RWPE2 (cell line): Measurements from ENCODE around the gene CYP2F1.

Source experiments
- ATAC-seq: fragments of 200-7000 bp; cut with Tn5 transposase; 3 replicates; pipeline ENCODE4 v1.9.1; 2021; ENCODE audit warnings: low read depth
- DNase-seq: peaks from one replicate; pipeline ENCODE4 v3.0.0-alpha.2; 2020; ENCODE audit warnings: low spot score
- H3K27ac ChIP-seq: fragments of 450-650 bp; 2 replicates; pipeline ENCODE4 v1.5.1; 2017; ENCODE audit warnings: mild to moderate bottlenecking; ENCODE audit not compliant: poor library complexity, severe bottlenecking
- H3K27me3 ChIP-seq: fragments of 250-450 bp; sonication (Bioruptor Pico); 2 replicates; pipeline ENCODE4 v1.5.1; 2021; ENCODE audit warnings: mild to moderate bottlenecking, moderate library complexity; ENCODE audit not compliant: insufficient read depth, poor library complexity, severe bottlenecking
- H3K36me3 ChIP-seq: fragments of 250-450 bp; sonication (Bioruptor Pico); 2 replicates; pipeline ENCODE4 v1.5.1; 2020; ENCODE audit warnings: low read depth, mild to moderate bottlenecking, moderate library complexity
- H3K4me1 ChIP-seq: fragments of 250-450 bp; sonication (Bioruptor Pico); 2 replicates; pipeline ENCODE4 v1.5.1; 2021; ENCODE audit warnings: mild to moderate bottlenecking, moderate library complexity; ENCODE audit not compliant: insufficient read depth, poor library complexity, severe bottlenecking
- H3K4me3 ChIP-seq: fragments of 250-450 bp; sonication (Bioruptor Pico); 2 replicates; pipeline ENCODE4 v1.5.1; 2021; ENCODE audit warnings: mild to moderate bottlenecking, moderate library complexity; ENCODE audit not compliant: severe bottlenecking
- H3K9me3 ChIP-seq: fragments of 250-450 bp; sonication (Bioruptor Pico); 2 replicates; pipeline ENCODE4 v1.5.1; 2021; ENCODE audit warnings: mild to moderate bottlenecking, moderate library complexity; ENCODE audit not compliant: severe bottlenecking
- CTCF ChIP-seq: fragments of 450-650 bp; IDR thresholded peaks from one replicate; pipeline ENCODE4 v1.5.1; 2017; ENCODE audit warnings: mild to moderate bottlenecking, moderate library complexity; ENCODE audit not compliant: poor library complexity, severe bottlenecking

The CYP2F1 gene

DNA sequence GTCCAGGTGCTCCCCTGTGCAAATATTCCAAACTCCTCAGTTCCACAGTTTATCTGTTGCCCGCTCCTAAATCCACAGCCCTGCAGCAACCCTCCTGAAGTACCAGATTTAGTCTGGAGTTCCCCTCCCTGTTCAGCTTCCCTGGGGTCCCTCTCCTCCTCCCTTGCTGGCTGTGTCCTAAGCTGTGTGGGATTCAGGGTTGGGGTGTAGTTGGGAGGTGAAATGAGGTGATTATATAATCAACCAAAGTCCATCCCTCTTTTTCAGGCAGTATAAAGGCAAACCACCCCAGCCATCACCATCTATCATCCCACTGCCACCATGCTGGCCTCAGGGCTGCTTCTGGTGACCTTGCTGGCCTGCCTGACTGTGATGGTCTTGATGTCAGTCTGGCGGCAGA lies 26.1 kb upstream of the CYP2F1 start, which contains the start of gene CYP2A13:
CYP2A13 (plus strand) TSS at position 301 of the 400 bp plus-strand sequence; CDS start at position 322, 21 bp downstream.
- no peak within 1 kb of the TSS for H3K4me3 ChIP-seq
- ATAC-seq (no peak), DNase-seq (no peak)
- no peaks in the 10 kb centered on the region for H3K4me1 ChIP-seq
- no peak within 1 kb of the TSS for H3K27ac ChIP-seq
- no peaks in the 10 kb centered on the region for H3K36me3 ChIP-seq
- TF ChIP-seq CTCF: no peak
- H3K27me3 ChIP-seq: peaks cover 22% of the 10 kb centered on the region
- no peaks in the 10 kb centered on the region for H3K9me3 ChIP-seq

DNA sequence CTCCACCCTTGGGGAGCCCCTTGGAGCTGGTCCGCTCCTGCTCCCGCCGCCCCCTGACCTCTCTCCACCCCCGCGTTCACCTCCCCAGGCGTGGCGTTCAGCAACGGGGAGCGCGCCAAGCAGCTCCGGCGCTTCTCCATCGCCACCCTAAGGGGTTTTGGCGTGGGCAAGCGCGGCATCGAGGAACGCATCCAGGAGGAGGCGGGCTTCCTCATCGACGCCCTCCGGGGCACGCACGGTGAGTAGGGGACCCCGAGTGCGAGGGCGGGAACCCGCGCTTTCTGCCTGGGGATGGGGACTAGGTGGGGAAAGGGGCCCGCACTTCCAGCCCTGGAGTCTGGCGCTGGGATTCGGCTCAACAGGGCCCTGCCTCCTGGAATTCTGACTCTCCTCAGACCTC lies 24.3 kb upstream of the CYP2F1 start:
- DNase-seq (no peak), ATAC-seq (no peak)
- Histone ChIP-seq H3K9me3 (no peaks in the 10 kb centered on the region), H3K4me3 (no peak overlapping the region), H3K27me3 (peaks cover 22% of the 10 kb centered on the region), H3K36me3 (no peaks in the 10 kb centered on the region), H3K4me1 (no peaks in the 10 kb centered on the region), H3K27ac (no peak overlapping the region)
- no peak for TF ChIP-seq CTCF

- no peaks in the 10 kb centered on the region for H3K4me1 ChIP-seq
- H3K27me3 ChIP-seq: peaks cover 12% of the 10 kb centered on the region
- no peak overlapping the region for H3K27ac ChIP-seq
- DNase-seq (no peak), ATAC-seq (no peak)
- no peak for TF ChIP-seq CTCF
- no peaks in the 10 kb centered on the region for H3K36me3 ChIP-seq
- no peaks in the 10 kb centered on the region for H3K9me3 ChIP-seq
- no peak overlapping the region for H3K4me3 ChIP-seq
These were observed 18.5 kb upstream of the CYP2F1 start for GRCh38 chr19:41095703-41096102.

GRCh38 chr19:41096353-41096752 lies 17.9 kb upstream of the CYP2F1 start:
- Histone ChIP-seq H3K4me1 (no peaks in the 10 kb centered on the region), H3K27me3 (peaks cover 10% of the 10 kb centered on the region), H3K27ac (no peak overlapping the region), H3K9me3 (no peaks in the 10 kb centered on the region), H3K36me3 (no peaks in the 10 kb centered on the region), H3K4me3 (no peak overlapping the region)
- DNase-seq (no peak), ATAC-seq (no peak)
- TF ChIP-seq CTCF: no peak

- Histone ChIP-seq H3K4me1 (no peaks in the 10 kb centered on the region), H3K27me3 (peaks cover 10% of the 10 kb centered on the region), H3K9me3 (no peaks in the 10 kb centered on the region), H3K36me3 (no peaks in the 10 kb centered on the region), H3K4me3 (no peak overlapping the region), H3K27ac (no peak overlapping the region)
- DNase-seq: no peak
- no peak for ATAC-seq
- no peak for TF ChIP-seq CTCF
These were observed 16.9 kb upstream of the CYP2F1 start for GRCh38 chr19:41097302-41097701.
